Kidney epithelial cell (primary cell): Measurements from ENCODE around the gene PBX1. TPM values are rescaled to one million over a fixed set of nuclear protein-coding genes. Genes with fewer than 3 reads are reported as not detected.

Source experiments
- DNase-seq: peaks from one replicate; pipeline ENCODE4 v3.0.0-alpha.2; 2010; ENCODE audit warnings: low read depth
- H3K27me3 ChIP-seq: 2 replicates; pipeline ENCODE4 v1.6.0; 2011; ENCODE audit warnings: low read length; ENCODE audit not compliant: control insufficient read depth, insufficient read depth
- H3K36me3 ChIP-seq: 2 replicates; pipeline ENCODE4 v1.5.1; 2011; ENCODE audit warnings: low read length; ENCODE audit not compliant: control insufficient read depth, insufficient read depth
- H3K4me3 ChIP-seq: 2 replicates; pipeline ENCODE4 v1.5.1; 2011; ENCODE audit warnings: low read depth, mild to moderate bottlenecking, control low read depth, low read length
- total RNA-seq: library from RNA; depleted of rRNA; stranded (reverse); fragments of >200 nt; gene quantifications from 2 replicates; pipeline ENCODE4 v1.2.3, GENCODE V29; 2015
- TF ChIP-seq, protein P1 (sequence below): IDR thresholded peaks from 2 replicates; pipeline ENCODE4 v1.5.1; 2011; ENCODE audit warnings: mild to moderate bottlenecking, moderate library complexity, low read length, control low read depth, inconsistent platforms; ENCODE audit not compliant: insufficient read depth, poor library complexity, severe bottlenecking

PBX1 gene
- total RNA-seq, 1 donor from 2014 or later, result 5.7 TPM

- Histone ChIP-seq H3K27me3 (no peaks in the 10 kb centered on the region), H3K4me3 (no peak overlapping the region), H3K36me3 (no peaks in the 10 kb centered on the region)
- TF ChIP-seq, protein P1, sequence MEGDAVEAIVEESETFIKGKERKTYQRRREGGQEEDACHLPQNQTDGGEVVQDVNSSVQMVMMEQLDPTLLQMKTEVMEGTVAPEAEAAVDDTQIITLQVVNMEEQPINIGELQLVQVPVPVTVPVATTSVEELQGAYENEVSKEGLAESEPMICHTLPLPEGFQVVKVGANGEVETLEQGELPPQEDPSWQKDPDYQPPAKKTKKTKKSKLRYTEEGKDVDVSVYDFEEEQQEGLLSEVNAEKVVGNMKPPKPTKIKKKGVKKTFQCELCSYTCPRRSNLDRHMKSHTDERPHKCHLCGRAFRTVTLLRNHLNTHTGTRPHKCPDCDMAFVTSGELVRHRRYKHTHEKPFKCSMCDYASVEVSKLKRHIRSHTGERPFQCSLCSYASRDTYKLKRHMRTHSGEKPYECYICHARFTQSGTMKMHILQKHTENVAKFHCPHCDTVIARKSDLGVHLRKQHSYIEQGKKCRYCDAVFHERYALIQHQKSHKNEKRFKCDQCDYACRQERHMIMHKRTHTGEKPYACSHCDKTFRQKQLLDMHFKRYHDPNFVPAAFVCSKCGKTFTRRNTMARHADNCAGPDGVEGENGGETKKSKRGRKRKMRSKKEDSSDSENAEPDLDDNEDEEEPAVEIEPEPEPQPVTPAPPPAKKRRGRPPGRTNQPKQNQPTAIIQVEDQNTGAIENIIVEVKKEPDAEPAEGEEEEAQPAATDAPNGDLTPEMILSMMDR, result no peak
- DNase-seq, result no peak
Measured at GRCh38 chr1:164868990-164869389, 310.0 kb downstream of the PBX1 start.

DNA sequence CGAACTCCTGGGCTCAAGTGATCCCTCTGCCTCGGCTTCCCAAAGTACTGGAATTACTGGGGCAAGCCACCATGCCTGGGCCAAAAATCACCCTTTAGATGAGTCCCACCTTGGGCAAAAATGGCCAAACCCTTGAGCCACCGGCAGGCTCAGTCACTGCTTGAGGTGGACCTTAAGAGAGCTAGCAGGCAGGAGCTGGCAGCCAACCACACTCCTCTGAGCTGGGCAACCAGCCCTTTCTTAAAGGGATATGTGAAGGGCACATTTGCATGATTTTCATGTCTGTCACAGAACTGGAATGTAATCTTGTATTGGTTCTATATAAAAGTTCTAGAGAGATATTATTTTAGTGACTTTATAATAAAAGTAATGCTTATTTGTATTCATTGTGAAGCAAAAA is 316.5 kb downstream of the PBX1 start:
- H3K36me3 ChIP-seq, result no peaks in the 10 kb centered on the region

DNA sequence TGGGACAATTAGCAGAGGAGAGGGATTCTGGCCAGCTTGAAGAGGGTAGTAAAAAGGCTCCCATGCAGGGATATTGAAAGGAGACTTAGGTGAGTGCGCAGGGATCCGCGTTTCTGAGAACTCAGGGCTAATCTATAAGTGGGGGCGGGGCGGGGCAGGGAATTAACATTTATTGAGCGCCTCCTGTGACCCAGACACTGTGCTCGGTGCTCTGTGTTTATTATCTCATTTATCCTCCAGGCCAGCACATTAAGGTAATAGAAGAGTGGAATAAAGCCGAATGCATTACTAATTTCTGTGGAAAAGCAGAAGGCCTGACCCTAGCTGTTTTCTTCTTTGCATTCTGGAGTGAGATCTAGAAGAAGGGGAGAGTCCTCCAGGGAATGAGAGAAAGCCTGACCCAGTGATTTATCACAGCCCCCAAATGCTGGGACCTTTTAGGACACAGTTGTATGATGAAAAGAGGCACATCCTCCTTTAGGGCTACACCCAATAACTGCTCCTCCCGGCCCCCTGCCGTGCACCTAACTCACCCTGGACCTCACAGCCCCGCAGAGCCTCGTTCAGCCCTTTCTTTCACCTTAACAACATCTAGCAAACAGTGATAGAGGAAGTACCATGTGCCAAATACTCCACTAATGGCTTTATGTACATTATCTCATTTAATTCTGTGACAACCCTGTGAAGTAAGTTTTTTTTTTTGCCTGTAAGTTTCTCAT is 317.6 kb downstream of the PBX1 start:
- TF ChIP-seq, protein P1, result no peak
- no peaks in the 10 kb centered on the region for H3K27me3 ChIP-seq
- DNase-seq, result no peak
- H3K36me3 ChIP-seq, result no peaks in the 10 kb centered on the region
- H3K4me3 ChIP-seq, result no peak overlapping the region

More for the DNA sequence above, 316.5 kb downstream of the PBX1 start:
- no peak for DNase-seq
- TF ChIP-seq, protein P1, result no peak
- Histone ChIP-seq H3K4me3 (no peak overlapping the region), H3K27me3 (no peaks in the 10 kb centered on the region)

DNA sequence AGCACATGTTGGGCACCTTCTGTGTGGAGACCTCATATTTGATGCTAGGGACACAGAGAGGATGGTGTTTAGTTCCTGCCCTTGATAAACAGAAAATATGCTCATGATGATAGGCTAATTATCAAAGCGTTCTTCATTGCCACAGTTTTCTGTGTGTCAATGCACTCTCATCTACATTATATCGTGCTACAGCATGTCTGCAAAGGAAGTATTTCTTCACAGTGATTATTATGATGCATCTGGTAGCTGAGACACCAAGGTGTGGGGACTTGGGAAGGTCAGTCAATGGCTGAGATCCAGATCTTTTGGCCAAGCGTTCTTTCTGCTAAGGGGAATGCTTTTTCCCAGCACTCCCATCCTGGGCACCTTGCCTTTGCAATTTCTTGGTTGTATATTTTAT is 321.2 kb downstream of the PBX1 start:
- H3K36me3 ChIP-seq, result no peaks in the 10 kb centered on the region
- TF ChIP-seq, protein P1, result no peak
- no peak overlapping the region for H3K4me3 ChIP-seq
- no peaks in the 10 kb centered on the region for H3K27me3 ChIP-seq
- no peak for DNase-seq

- H3K27me3 ChIP-seq, result no peaks in the 10 kb centered on the region
- TF ChIP-seq, protein P1, result no peak
- H3K36me3 ChIP-seq, result no peaks in the 10 kb centered on the region
- H3K4me3 ChIP-seq, result no peak overlapping the region
- no peak for DNase-seq
Measured at GRCh38 chr1:164880644-164881043, 321.7 kb downstream of the PBX1 start.

- no peaks in the 10 kb centered on the region for H3K36me3 ChIP-seq
- H3K4me3 ChIP-seq, result no peak overlapping the region
- H3K27me3 ChIP-seq, result no peaks in the 10 kb centered on the region
- DNase-seq, result no peak
- TF ChIP-seq, protein P1, result no peak
Measured at GRCh38 chr1:164885311-164885710, 326.3 kb downstream of the PBX1 start.
